Kidney (tissue), 14 donors: ENCODE data around the gene KLHL22. TPM values are rescaled to one million over a fixed set of nuclear protein-coding genes. Genes with fewer than 3 reads are reported as not detected.
A peak's percentile ranks its signal among the peaks of the same experiment; 100 is the strongest.

Experiments
- DNase-seq, 5 donors: peaks; one replicate each; pipeline ENCODE4 v3.0.0-alpha.2; 2013 to 2020
- FAIRE-seq: peaks from 2 replicates; lab custom pipeline; 2012; peaks lifted over from hg19 to GRCh38; lab: Jason Lieb, UNC
- H3K27ac ChIP-seq, 2 donors: one replicate each; pipeline ENCODE4 v1.7.0; 2013; ENCODE audit warnings: low read depth in 2 of 2, low read length in 2 of 2, inconsistent platforms in 1 of 2
- H3K27me3 ChIP-seq: one replicate; pipeline ENCODE4 v1.7.1; 2013; ENCODE audit warnings: low read length, inconsistent platforms; ENCODE audit not compliant: control insufficient read depth, insufficient read depth
- H3K36me3 ChIP-seq, 3 donors: one replicate each; pipeline versions ENCODE4 v1.7.0 to v1.7.1; 2013; ENCODE audit warnings: low read length in 3 of 3, control low read depth in 1 of 3, inconsistent platforms in 1 of 3; ENCODE audit not compliant: insufficient read depth in 3 of 3, control insufficient read depth in 2 of 3
- H3K4me1 ChIP-seq, 3 donors: one replicate each; pipeline versions ENCODE4 v1.7.0 to v1.7.1; 2013; ENCODE audit warnings: low read length in 3 of 3, inconsistent platforms in 1 of 3, low read depth in 1 of 3; ENCODE audit not compliant: control insufficient read depth in 2 of 3, insufficient read depth in 2 of 3
- H3K4me3 ChIP-seq, 3 donors: one replicate each; pipeline versions ENCODE4 v1.7.0 to v1.8.1; 2013; ENCODE audit warnings: low read length in 3 of 3, control low read depth in 1 of 3, inconsistent platforms in 1 of 3
- H3K9ac ChIP-seq, 3 donors: one replicate each; pipeline versions ENCODE4 v1.7.0 to v1.7.1; 2013; ENCODE audit warnings: low read length in 3 of 3, control low read depth in 1 of 3, inconsistent platforms in 1 of 3
- H3K9me3 ChIP-seq, 3 donors: one replicate each; pipeline versions ENCODE4 v1.7.0 to v1.7.1; 2013; ENCODE audit warnings: low read length in 3 of 3, control low read depth in 1 of 3, inconsistent platforms in 1 of 3; ENCODE audit not compliant: control insufficient read depth in 2 of 3, insufficient read depth in 1 of 3
- CTCF ChIP-seq: IDR thresholded peaks from 3 replicates; pipeline ENCODE4 v1.5.1; 2012; ENCODE audit warnings: mild to moderate bottlenecking, moderate library complexity, borderline replicate concordance; ENCODE audit not compliant: insufficient read depth; ENCODE audit errors: extremely low read depth
- intact Hi-C: fragments of 100-400 bp; cut with DNase I; formaldehyde crosslinking; loops from one replicate; pipeline ENCODE4 v1.11.1; 2022
- polyA plus RNA-seq: library from polyadenylated mRNA; stranded (reverse); fragments of 350-450 nt; fragmentation: Illumina TruSeq; extraction: RNeasy Lipid Tissue Mini Kit (QIAGEN cat#74804); gene quantifications from one replicate; pipeline ENCODE4 v1.2.3, GENCODE V29; 2014; ENCODE audit warnings: low read depth, low replicate concordance; ENCODE audit not compliant: insufficient read depth
- total RNA-seq: library from RNA; stranded (reverse); fragmentation: NEBNext Ultra II Directional; extraction: Animal tissue kit (Norgen Biotek cat#: 25700); gene quantifications from one replicate; pipeline ENCODE4 v1.2.1, GENCODE V29; 2021
- donor health status: control.
- donor health status: control.
- donor health status: control.
- donor health status: control.
- donor health status: control.
- donor health status: DM: yes; HTN: yes; CAD: no.
- donor health status: Normal renal cell carcinoma (clear cell type).

KLHL22 gene
- total and polyA plus RNA-seq, 2 donors from 2014 or later, result 22.4 to 24.3 TPM

- H3K9ac ChIP-seq, result no peak overlapping the region
- H3K4me1 ChIP-seq, result peaks cover 0 to 20% (median 0%) of the 10 kb centered on the region in 3 donors
- peak overlapping the region in 1 of 3 donors; percentile 43 for H3K4me3 ChIP-seq
- H3K27me3 ChIP-seq, result peaks cover 7% of the 10 kb centered on the region
- DNase-seq (peak in 3 of 5 donors; percentile 20 to 79 (median 78)), FAIRE-seq (no peak)
- no peak for TF ChIP-seq CTCF
- no peaks in the 10 kb centered on the region for H3K9me3 ChIP-seq
- H3K27ac ChIP-seq, result no peak overlapping the region
- H3K36me3 ChIP-seq, result peaks cover 0 to 4% (median 0%) of the 10 kb centered on the region in 3 donors
- intact Hi-C loops, result no loop called here
Observed at GRCh38 chr22:20431511-20432192, 63.9 kb downstream of the KLHL22 start.

- no peak overlapping the region for H3K27ac ChIP-seq
- H3K36me3 ChIP-seq, result peaks cover 0 to 4% (median 0%) of the 10 kb centered on the region in 3 donors
- peak; percentile 17 for TF ChIP-seq CTCF
- intact Hi-C loops, result no loop called here
- peak overlapping the region in 1 of 3 donors; percentile 43 for H3K4me3 ChIP-seq
- peaks cover 7% of the 10 kb centered on the region for H3K27me3 ChIP-seq
- no peaks in the 10 kb centered on the region for H3K9me3 ChIP-seq
- H3K4me1 ChIP-seq, result peaks cover 0 to 20% (median 0%) of the 10 kb centered on the region in 3 donors
- DNase-seq (peak; percentile 58 to 82 (median 71)), FAIRE-seq (no peak)
- H3K9ac ChIP-seq, result no peak overlapping the region
Observed at GRCh38 chr22:20430720-20431510, 64.7 kb downstream of the KLHL22 start.

- Histone ChIP-seq H3K27ac (no peak overlapping the region), H3K36me3 (peaks cover 0 to 4% (median 0%) of the 10 kb centered on the region in 3 donors), H3K4me3 (no peak overlapping the region), H3K27me3 (peaks cover 7% of the 10 kb centered on the region), H3K9ac (no peak overlapping the region), H3K9me3 (no peaks in the 10 kb centered on the region), H3K4me1 (peaks cover 0 to 14% (median 0%) of the 10 kb centered on the region in 3 donors)
- DNase-seq (peak in 1 of 5 donors; percentile 60), FAIRE-seq (no peak)
- intact Hi-C loops, result no loop called here
- no peak for TF ChIP-seq CTCF
Observed at GRCh38 chr22:20430101-20430719, 65.4 kb downstream of the KLHL22 start.
